Endodermal cell (in vitro differentiated cells): ENCODE data around the gene TFG. TPM values are rescaled to one million over a fixed set of nuclear protein-coding genes. Genes with fewer than 3 reads are reported as not detected.

Experiments used
- DNase-seq: peaks from one replicate; pipeline ENCODE4 v3.0.0-alpha.2; 2017
- H3K27ac ChIP-seq: 2 replicates; pipeline ENCODE4 v1.5.1; 2013; ENCODE audit warnings: mild to moderate bottlenecking, low read depth, low read length, moderate library complexity
- H3K27me3 ChIP-seq: 2 replicates; pipeline ENCODE4 v1.6.1; 2013; ENCODE audit warnings: mild to moderate bottlenecking, low read length, moderate library complexity; ENCODE audit not compliant: insufficient read depth, control insufficient read depth, poor library complexity, severe bottlenecking
- H3K36me3 ChIP-seq: 2 replicates; pipeline ENCODE4 v1.7.0; 2013; ENCODE audit warnings: mild to moderate bottlenecking, low read length, moderate library complexity; ENCODE audit not compliant: control insufficient read depth, insufficient read depth
- H3K4me1 ChIP-seq: one replicate; pipeline ENCODE4 v1.7.0; 2013; ENCODE audit warnings: low read length; ENCODE audit not compliant: control insufficient read depth, insufficient read depth
- H3K4me3 ChIP-seq: 2 replicates; pipeline ENCODE4 v1.5.1; 2013; ENCODE audit warnings: mild to moderate bottlenecking, low read length, moderate library complexity
- H3K9ac ChIP-seq: 2 replicates; pipeline ENCODE4 v1.6.1; 2013; ENCODE audit warnings: mild to moderate bottlenecking, low read length, moderate library complexity; ENCODE audit not compliant: poor library complexity, severe bottlenecking; ENCODE audit errors: extremely low read depth
- H3K9me3 ChIP-seq: 2 replicates; pipeline ENCODE4 v1.6.1; 2013; ENCODE audit warnings: mild to moderate bottlenecking, low read length, moderate library complexity; ENCODE audit not compliant: control insufficient read depth
- H3K27ac Mint-ChIP-seq: 2 replicates; pipeline ENCODE4 v1.8.0; 2020; ENCODE audit warnings: mixed read lengths
- H3K27me3 Mint-ChIP-seq: 2 replicates; pipeline ENCODE4 v1.8.0; 2021; ENCODE audit warnings: mild to moderate bottlenecking, mixed read lengths; ENCODE audit not compliant: insufficient read depth
- H3K36me3 Mint-ChIP-seq: 2 replicates; pipeline ENCODE4 v1.8.0; 2020; ENCODE audit warnings: low read depth, mixed read lengths
- H3K4me1 Mint-ChIP-seq: 2 replicates; pipeline ENCODE4 v1.8.0; 2020; ENCODE audit warnings: mixed read lengths
- H3K4me3 Mint-ChIP-seq: 2 replicates; pipeline ENCODE4 v1.8.0; 2020; ENCODE audit warnings: mild to moderate bottlenecking, moderate library complexity, mixed read lengths
- H3K9me3 Mint-ChIP-seq: 2 replicates; pipeline ENCODE4 v1.8.0; 2020; ENCODE audit warnings: mild to moderate bottlenecking, mixed read lengths
- WGBS, 2 experiments: methylation state at CpG; one replicate each; pipeline versions ENCODE4 v1.1.5 to v1.1.7; 2013; ENCODE audit warnings: missing lambda C conversion rate in 2 of 2, mixed read lengths in 1 of 2; ENCODE audit not compliant: insufficient coverage in 1 of 2, insufficient read length in 1 of 2; 5-methylcytosine and 5-hydroxymethylcytosine counted together
- total RNA-seq, 2 donors: library from RNA; stranded (reverse); fragmentation: NEBNext Ultra II Directional in 1 of 2; extraction: Animal tissue kit (Norgen Biotek cat#: 25700) in 1 of 2; gene quantifications; 2 replicates in 1 of 2; 3 replicates in 1 of 2; pipeline ENCODE4 v1.2.1, GENCODE V29; 2021
- TF ChIP-seq, protein P1 (sequence below): fragments of 200-600 bp; sonication (generic); conservative IDR thresholded peaks from 2 replicates; pipeline ENCODE4 v1.5.0; 2021; ENCODE audit warnings: antibody characterized with exemption, mild to moderate bottlenecking

Gene TFG
- total RNA-seq, 2 donors from 2014 or later = 102 to 137 TPM

GRCh38 chr3:100697172-100697571 lies 12.1 kb upstream of the TFG start:
- H3K36me3 Mint-ChIP-seq = peaks cover 3% of the 10 kb centered on the region
- H3K4me3 ChIP-seq = no peak overlapping the region
- H3K9ac ChIP-seq = no peak overlapping the region
- no peaks in the 10 kb centered on the region for H3K36me3 ChIP-seq
- peaks cover under 1% of the 10 kb centered on the region for H3K27me3 Mint-ChIP-seq
- TF ChIP-seq, protein P1, sequence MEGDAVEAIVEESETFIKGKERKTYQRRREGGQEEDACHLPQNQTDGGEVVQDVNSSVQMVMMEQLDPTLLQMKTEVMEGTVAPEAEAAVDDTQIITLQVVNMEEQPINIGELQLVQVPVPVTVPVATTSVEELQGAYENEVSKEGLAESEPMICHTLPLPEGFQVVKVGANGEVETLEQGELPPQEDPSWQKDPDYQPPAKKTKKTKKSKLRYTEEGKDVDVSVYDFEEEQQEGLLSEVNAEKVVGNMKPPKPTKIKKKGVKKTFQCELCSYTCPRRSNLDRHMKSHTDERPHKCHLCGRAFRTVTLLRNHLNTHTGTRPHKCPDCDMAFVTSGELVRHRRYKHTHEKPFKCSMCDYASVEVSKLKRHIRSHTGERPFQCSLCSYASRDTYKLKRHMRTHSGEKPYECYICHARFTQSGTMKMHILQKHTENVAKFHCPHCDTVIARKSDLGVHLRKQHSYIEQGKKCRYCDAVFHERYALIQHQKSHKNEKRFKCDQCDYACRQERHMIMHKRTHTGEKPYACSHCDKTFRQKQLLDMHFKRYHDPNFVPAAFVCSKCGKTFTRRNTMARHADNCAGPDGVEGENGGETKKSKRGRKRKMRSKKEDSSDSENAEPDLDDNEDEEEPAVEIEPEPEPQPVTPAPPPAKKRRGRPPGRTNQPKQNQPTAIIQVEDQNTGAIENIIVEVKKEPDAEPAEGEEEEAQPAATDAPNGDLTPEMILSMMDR = no peak
- H3K4me1 ChIP-seq = peaks cover 13% of the 10 kb centered on the region
- H3K9me3 ChIP-seq = peaks cover 23% of the 10 kb centered on the region
- peaks cover 23% of the 10 kb centered on the region for H3K4me1 Mint-ChIP-seq
- 93 to 100% methylated on average over 3 to 7 of the region's 7 CpGs for WGBS, 2 experiments
- DNase-seq = no peak
- no peak overlapping the region for H3K27ac Mint-ChIP-seq
- no peak overlapping the region for H3K4me3 Mint-ChIP-seq
- H3K27me3 ChIP-seq = no peaks in the 10 kb centered on the region
- peaks cover 18% of the 10 kb centered on the region for H3K9me3 Mint-ChIP-seq
- H3K27ac ChIP-seq = no peak overlapping the region

DNA sequence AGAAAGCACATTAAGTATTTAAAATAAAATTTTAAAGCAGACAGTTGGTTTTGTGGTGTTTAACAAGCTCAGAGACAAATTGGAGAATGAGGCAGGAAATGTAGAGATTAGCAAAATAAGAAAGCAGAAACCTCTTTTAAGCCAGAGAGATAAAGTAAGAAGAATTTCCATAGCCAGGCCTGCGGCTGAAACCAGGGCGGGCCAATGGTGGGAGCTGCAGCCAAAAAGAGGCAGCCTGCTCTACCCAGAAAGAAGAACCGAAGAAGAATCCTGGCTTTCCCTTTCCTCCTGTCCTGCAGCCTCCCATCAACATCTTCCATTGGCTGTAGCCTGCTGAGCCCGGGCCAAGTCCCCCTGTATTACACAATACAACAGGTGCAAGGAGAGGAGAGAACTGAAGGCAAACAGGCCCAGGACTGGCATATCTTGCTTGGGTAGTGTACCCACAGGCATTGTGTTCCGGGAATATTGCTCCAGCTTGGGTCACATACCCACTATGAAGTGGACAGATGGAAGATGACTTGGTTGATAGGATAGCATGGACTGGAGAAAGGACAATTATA lies 11.5 kb upstream of the TFG start:
- peaks cover 23% of the 10 kb centered on the region for H3K9me3 ChIP-seq
- H3K27me3 ChIP-seq = no peaks in the 10 kb centered on the region
- 90 to 93% methylated on average over 2 to 5 of the region's 5 CpGs for WGBS, 2 experiments
- Mint-ChIP-seq H3K9me3 (peaks cover 18% of the 10 kb centered on the region), H3K4me3 (no peak overlapping the region), H3K36me3 (peaks cover 3% of the 10 kb centered on the region), H3K27me3 (peaks cover 2% of the 10 kb centered on the region), H3K27ac (no peak overlapping the region), H3K4me1 (peaks cover 23% of the 10 kb centered on the region)
- no peaks in the 10 kb centered on the region for H3K36me3 ChIP-seq
- H3K4me1 ChIP-seq = peaks cover 13% of the 10 kb centered on the region
- TF ChIP-seq, protein P1 = no peak
- no peak overlapping the region for H3K27ac ChIP-seq
- DNase-seq = no peak
- H3K9ac ChIP-seq = no peak overlapping the region
- H3K4me3 ChIP-seq = no peak overlapping the region

- H3K4me3 Mint-ChIP-seq = peak overlapping the region; percentile 22
- H3K36me3 ChIP-seq = no peaks in the 10 kb centered on the region
- H3K27me3 ChIP-seq = no peaks in the 10 kb centered on the region
- peak overlapping the region; percentile 32 for H3K4me3 ChIP-seq
- H3K36me3 Mint-ChIP-seq = peaks cover 3% of the 10 kb centered on the region
- no peak overlapping the region for H3K9ac ChIP-seq
- peaks cover 5% of the 10 kb centered on the region for H3K27me3 Mint-ChIP-seq
- peaks cover 13% of the 10 kb centered on the region for H3K4me1 ChIP-seq
- TF ChIP-seq, protein P1 = no peak
- peaks cover 23% of the 10 kb centered on the region for H3K9me3 ChIP-seq
- H3K27ac ChIP-seq = no peak overlapping the region
- no peak for DNase-seq
- H3K27ac Mint-ChIP-seq = no peak overlapping the region
- WGBS, 2 experiments = 41% methylated on average over 3 of the region's 3 CpGs; no CpG with 5 or more reads in 1 of the 2 experiments
- H3K4me1 Mint-ChIP-seq = peaks cover 23% of the 10 kb centered on the region
- H3K9me3 Mint-ChIP-seq = peaks cover 18% of the 10 kb centered on the region
Measured at GRCh38 chr3:100698736-100699135, 10.6 kb upstream of the TFG start.
